Sigmoid colon (tissue), 4 donors: ENCODE results near the gene ATF6B.
"Not testable (repeated sequence)": the region's sequence is repeated elsewhere in the genome, so short reads cannot be mapped to it uniquely, and the experiment has no call there.

Source experiments
- EP300 ChIP-seq, 4 donors: sonication (generic); formaldehyde crosslinking; IDR thresholded peaks; one replicate each; pipeline ENCODE4 v1.6.1; 2017; ENCODE audit warnings: antibody characterized with exemption in 4 of 4
- POLR2AphosphoS5 ChIP-seq, 4 donors: sonication (generic); formaldehyde crosslinking; IDR thresholded peaks; one replicate each; pipeline ENCODE4 v1.6.1; 2017; ENCODE audit warnings: antibody characterized with exemption in 4 of 4
- TF ChIP-seq, protein P1 (sequence below), 4 experiments: fragments of 450-650 bp in 3 of 4; fragments of 200-600 bp in 1 of 4; IDR thresholded peaks; one replicate each; pipeline ENCODE4 v1.5.1; 2016 to 2019; ENCODE audit warnings: antibody characterized with exemption in 4 of 4, mild to moderate bottlenecking in 3 of 4, moderate library complexity in 2 of 4

DNA sequence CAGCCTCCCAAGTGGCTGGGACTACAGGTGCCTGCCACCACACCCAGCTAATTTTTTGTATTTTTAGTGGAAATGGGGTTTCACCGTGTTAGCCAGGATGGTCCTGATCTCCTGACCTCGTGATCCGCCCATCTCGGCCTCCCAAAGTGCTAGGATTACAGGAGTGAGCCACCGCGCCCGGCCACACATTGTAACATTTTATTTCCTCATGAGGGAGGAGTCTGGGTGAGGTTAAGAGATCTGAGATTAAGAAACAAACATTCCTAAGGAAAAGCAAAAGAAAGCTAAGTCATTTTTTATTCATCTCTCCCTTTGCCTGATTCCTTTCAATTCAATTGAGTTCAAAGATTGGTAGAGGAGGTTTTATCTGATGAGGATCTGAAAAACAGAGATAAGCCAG is 16.2 kb upstream of the ATF6B start:
- TF ChIP-seq, protein P1, sequence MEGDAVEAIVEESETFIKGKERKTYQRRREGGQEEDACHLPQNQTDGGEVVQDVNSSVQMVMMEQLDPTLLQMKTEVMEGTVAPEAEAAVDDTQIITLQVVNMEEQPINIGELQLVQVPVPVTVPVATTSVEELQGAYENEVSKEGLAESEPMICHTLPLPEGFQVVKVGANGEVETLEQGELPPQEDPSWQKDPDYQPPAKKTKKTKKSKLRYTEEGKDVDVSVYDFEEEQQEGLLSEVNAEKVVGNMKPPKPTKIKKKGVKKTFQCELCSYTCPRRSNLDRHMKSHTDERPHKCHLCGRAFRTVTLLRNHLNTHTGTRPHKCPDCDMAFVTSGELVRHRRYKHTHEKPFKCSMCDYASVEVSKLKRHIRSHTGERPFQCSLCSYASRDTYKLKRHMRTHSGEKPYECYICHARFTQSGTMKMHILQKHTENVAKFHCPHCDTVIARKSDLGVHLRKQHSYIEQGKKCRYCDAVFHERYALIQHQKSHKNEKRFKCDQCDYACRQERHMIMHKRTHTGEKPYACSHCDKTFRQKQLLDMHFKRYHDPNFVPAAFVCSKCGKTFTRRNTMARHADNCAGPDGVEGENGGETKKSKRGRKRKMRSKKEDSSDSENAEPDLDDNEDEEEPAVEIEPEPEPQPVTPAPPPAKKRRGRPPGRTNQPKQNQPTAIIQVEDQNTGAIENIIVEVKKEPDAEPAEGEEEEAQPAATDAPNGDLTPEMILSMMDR (IDR thresholded peaks at IDR 0.05), result not testable (repeated sequence)
- not testable (repeated sequence) for TF ChIP-seq EP300, POLR2AphosphoS5 (IDR thresholded peaks at IDR 0.05)
